ENCODE data around the gene C1QL4. TPM values are rescaled to one million over a fixed set of nuclear protein-coding genes. Genes with fewer than 3 reads are reported as not detected.
A peak's percentile ranks its signal among the peaks of the same experiment; 100 is the strongest.
"Not testable (repeated sequence)": the region's sequence is repeated elsewhere in the genome, so short reads cannot be mapped to it uniquely, and the experiment has no call there.

Gene C1QL4
- total RNA-seq, 1 donor from 2014 or later = 2.0 TPM

DNA sequence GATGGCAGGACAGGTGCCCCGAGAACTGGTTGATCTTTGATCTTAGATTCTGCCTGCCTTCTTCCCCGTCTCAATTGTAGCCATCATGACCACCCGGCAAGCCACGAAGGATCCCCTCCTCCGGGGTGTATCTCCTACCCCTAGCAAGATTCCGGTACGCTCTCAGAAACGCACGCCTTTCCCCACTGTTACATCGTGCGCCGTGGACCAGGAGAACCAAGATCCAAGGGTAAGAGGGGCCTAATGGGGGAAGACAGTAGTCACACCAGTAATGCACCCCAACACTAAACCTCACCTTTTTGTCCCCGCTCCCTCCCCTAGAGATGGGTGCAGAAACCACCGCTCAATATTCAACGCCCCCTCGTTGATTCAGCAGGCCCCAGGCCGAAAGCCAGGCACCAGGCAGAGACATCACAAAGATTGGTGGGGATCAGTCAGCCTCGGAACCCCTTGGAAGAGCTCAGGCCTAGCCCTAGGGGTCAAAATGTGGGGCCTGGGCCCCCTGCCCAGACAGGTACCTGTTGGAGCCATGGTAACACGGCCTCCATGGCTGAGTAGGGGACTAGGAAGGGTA is 13.4 kb downstream of the C1QL4 start:
- DNase-seq (ENCODE audit: extremely low spot score in 2 of 2) = peak in 1 of 2 donors; percentile 81
- peaks cover 11% of the 10 kb centered on the region for H3K4me1 ChIP-seq
- H3K27me3 ChIP-seq = no peaks in the 10 kb centered on the region
- H3K27ac ChIP-seq = no peak overlapping the region
- TF ChIP-seq POLR2A (IDR thresholded peaks at IDR 0.05) (no peak), POLR2AphosphoS5 (IDR thresholded peaks at IDR 0.05; ENCODE audit: insufficient read depth in 1 of 2, low read depth in 1 of 2) (no peak)
- peak overlapping the region; percentile 62 to 73 for H3K4me3 ChIP-seq
- intact Hi-C loops (cut with DNase I) = no loop called here
- no peaks in the 10 kb centered on the region for H3K36me3 ChIP-seq
- H3K9me3 ChIP-seq = no peaks in the 10 kb centered on the region

- Histone ChIP-seq H3K36me3 (no peaks in the 10 kb centered on the region), H3K27me3 (no peaks in the 10 kb centered on the region), H3K4me1 (peaks cover 11% of the 10 kb centered on the region), H3K4me3 (peak within 1 kb of the TSS; percentile 62 to 73), H3K9me3 (no peaks in the 10 kb centered on the region), H3K27ac (peak within 1 kb of the TSS; percentile 61)
- peak; percentile 84 to 95 for TF ChIP-seq POLR2AphosphoS5 (IDR thresholded peaks at IDR 0.05; ENCODE audit: insufficient read depth in 1 of 2, low read depth in 1 of 2)
- TF ChIP-seq CTCF (IDR thresholded peaks at IDR 0.05) = no peak
- no peak for TF ChIP-seq POLR2A (IDR thresholded peaks at IDR 0.05)
- peak; percentile 97 to 98 for DNase-seq (ENCODE audit: extremely low spot score in 2 of 2)
- intact Hi-C loops (cut with DNase I) = no loop called here
These were observed 14.1 kb downstream of the C1QL4 start, which contains the start of gene TROAP for GRCh38 chr12:49322708-49323523. Gene TROAP (plus strand): TSS chr12:49323255. CDS start chr12:49323609, 354 bp downstream.

- intact Hi-C loops (cut with DNase I) = no loop called here
- no peaks in the 10 kb centered on the region for H3K36me3 ChIP-seq
- peaks cover 11% of the 10 kb centered on the region for H3K4me1 ChIP-seq
- H3K4me3 ChIP-seq = peak overlapping the region; percentile 62 to 73
- H3K9me3 ChIP-seq = no peaks in the 10 kb centered on the region
- peak overlapping the region; percentile 61 for H3K27ac ChIP-seq
- no peak for DNase-seq (ENCODE audit: extremely low spot score in 2 of 2)
- TF ChIP-seq POLR2AphosphoS5 (IDR thresholded peaks at IDR 0.05; ENCODE audit: insufficient read depth in 1 of 2, low read depth in 1 of 2) = no peak
- TF ChIP-seq POLR2A (IDR thresholded peaks at IDR 0.05) = no peak
- no peak for TF ChIP-seq CTCF (IDR thresholded peaks at IDR 0.05)
- H3K27me3 ChIP-seq = no peaks in the 10 kb centered on the region
These were observed 14.7 kb downstream of the C1QL4 start for GRCh38 chr12:49322367-49322707.

DNA sequence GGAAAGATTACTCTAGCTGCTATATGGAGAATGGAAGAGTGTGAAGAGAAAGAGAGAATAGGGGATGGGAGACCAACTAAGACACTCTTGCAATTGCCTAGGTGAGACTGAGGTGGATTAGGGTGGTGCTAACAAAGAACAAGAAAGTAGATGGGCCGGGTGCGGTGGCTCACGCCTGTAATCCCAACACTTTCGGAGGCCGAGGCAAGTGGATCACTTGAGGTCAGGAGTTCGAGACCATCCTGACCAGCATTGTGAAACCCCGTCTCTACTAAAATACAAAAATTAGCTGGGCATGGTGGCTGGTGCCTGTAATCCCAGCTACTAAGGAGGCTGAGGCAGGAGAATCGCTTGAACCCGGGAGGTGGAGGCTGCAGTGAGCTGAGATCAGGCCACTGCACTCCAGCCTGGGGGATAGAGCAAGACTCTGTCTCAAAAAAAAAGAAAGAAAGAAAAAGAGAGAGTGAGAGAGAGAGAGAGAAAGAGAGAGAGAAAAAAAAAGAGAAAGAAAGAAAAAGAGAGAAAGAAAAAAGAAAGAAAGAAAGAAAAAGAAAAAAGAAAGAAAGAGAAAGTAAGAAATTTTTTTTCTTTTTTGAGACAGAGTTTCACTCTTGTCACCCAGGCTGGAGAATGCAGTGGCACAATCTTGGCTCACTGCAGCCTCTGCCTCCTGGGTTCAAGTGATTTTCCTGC is 16.4 kb downstream of the C1QL4 start:
- intact Hi-C loops (cut with DNase I); DNase-seq (ENCODE audit: extremely low spot score in 2 of 2); H3K9me3 ChIP-seq; H3K27me3 ChIP-seq; H3K36me3 ChIP-seq; H3K27ac ChIP-seq; H3K4me3 ChIP-seq: not testable (repeated sequence)
- H3K4me1 ChIP-seq = peaks cover 11% of the 10 kb centered on the region

DNA sequence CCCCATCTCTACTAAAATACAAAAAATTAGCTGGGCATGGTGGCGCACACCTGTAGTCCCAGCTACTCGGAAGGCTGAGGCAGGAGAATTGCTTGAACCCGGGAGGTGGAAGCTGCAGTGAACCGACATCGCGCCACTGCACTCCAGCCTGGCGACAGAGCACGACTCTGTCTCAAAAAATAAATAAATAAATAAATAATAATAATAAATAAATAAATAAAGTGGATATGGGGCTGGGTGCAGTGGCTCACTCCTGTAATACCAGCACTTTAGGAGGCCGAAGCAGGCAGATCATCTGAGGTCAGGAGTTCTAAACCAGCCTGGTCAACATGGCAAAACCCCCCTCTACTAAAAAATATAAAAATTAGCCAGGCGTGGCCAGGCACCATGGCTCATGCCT is 19.9 kb downstream of the C1QL4 start:
- H3K36me3 ChIP-seq; H3K27me3 ChIP-seq; H3K27ac ChIP-seq; intact Hi-C loops (cut with DNase I); H3K9me3 ChIP-seq; H3K4me3 ChIP-seq; H3K4me1 ChIP-seq; DNase-seq (ENCODE audit: extremely low spot score in 2 of 2): not testable (repeated sequence)

GRCh38 chr12:49314811-49315210 is 22.2 kb downstream of the C1QL4 start:
- no peaks in the 10 kb centered on the region for H3K4me1 ChIP-seq
- no peak overlapping the region for H3K27ac ChIP-seq
- intact Hi-C loops (cut with DNase I) = no loop called here
- H3K36me3 ChIP-seq = no peaks in the 10 kb centered on the region
- no peak for DNase-seq (ENCODE audit: extremely low spot score in 2 of 2)
- no peak overlapping the region for H3K4me3 ChIP-seq
- TF ChIP-seq POLR2A (IDR thresholded peaks at IDR 0.05) (no peak), POLR2AphosphoS5 (IDR thresholded peaks at IDR 0.05; ENCODE audit: insufficient read depth in 1 of 2, low read depth in 1 of 2) (no peak), CTCF (IDR thresholded peaks at IDR 0.05) (no peak)
- no peaks in the 10 kb centered on the region for H3K9me3 ChIP-seq
- H3K27me3 ChIP-seq = no peaks in the 10 kb centered on the region

GRCh38 chr12:49310451-49311000 is 26.5 kb downstream of the C1QL4 start:
- not testable (repeated sequence) for H3K4me1 ChIP-seq; DNase-seq (ENCODE audit: extremely low spot score in 2 of 2); H3K27ac ChIP-seq

More at GRCh38 chr12:49310451-49311000, 26.5 kb downstream of the C1QL4 start:
- H3K36me3 ChIP-seq; intact Hi-C loops (cut with DNase I); H3K9me3 ChIP-seq; H3K4me3 ChIP-seq; H3K27me3 ChIP-seq: not testable (repeated sequence)

Measured in vagina (tissue), 2 donors.